HUES64 (cell line): ENCODE data around the gene IGHMBP2.
A peak's percentile ranks its signal among the peaks of the same experiment; 100 is the strongest.

Experiments
- H3K27ac ChIP-seq: 2 replicates; pipeline ENCODE4 v1.7.0; 2013; ENCODE audit warnings: low read depth, low read length, inconsistent platforms
- H3K27me3 ChIP-seq: 2 replicates; pipeline ENCODE4 v1.6.1; 2013; ENCODE audit warnings: mild to moderate bottlenecking, low read length; ENCODE audit not compliant: insufficient read depth
- H3K36me3 ChIP-seq: 2 replicates; pipeline ENCODE4 v1.6.1; 2013; ENCODE audit warnings: mild to moderate bottlenecking, low read length; ENCODE audit not compliant: insufficient read depth
- H3K4me1 ChIP-seq: 2 replicates; pipeline ENCODE4 v1.6.1; 2013; ENCODE audit warnings: mild to moderate bottlenecking, low read length, moderate library complexity; ENCODE audit not compliant: insufficient read depth
- H3K4me3 ChIP-seq: 2 replicates; pipeline ENCODE4 v1.5.1; 2013; ENCODE audit warnings: mild to moderate bottlenecking, low read length, moderate library complexity
- H3K9ac ChIP-seq: 2 replicates; pipeline ENCODE4 v1.6.1; 2013; ENCODE audit warnings: mild to moderate bottlenecking, low read depth, low read length
- H3K9me3 ChIP-seq: 2 replicates; pipeline ENCODE4 v1.6.1; 2013; ENCODE audit warnings: low read depth, low read length; ENCODE audit not compliant: insufficient read depth
- WGBS: fragments of 150-250, 120-280 bp; methylation state at CpG from one replicate; pipeline ENCODE4 v1.1.7; 2013; ENCODE audit warnings: missing lambda C conversion rate; 5-methylcytosine and 5-hydroxymethylcytosine counted together

IGHMBP2 gene

GRCh38 chr11:68891351-68891948 lies 12.2 kb upstream of the IGHMBP2 start:
- 96% methylated on average over 17 of the region's 17 CpGs for WGBS
- H3K36me3 ChIP-seq, result peaks cover 57% of the 10 kb centered on the region
- no peak overlapping the region for H3K27ac ChIP-seq
- no peak overlapping the region for H3K9ac ChIP-seq
- H3K4me1 ChIP-seq, result no peaks in the 10 kb centered on the region
- H3K27me3 ChIP-seq, result no peaks in the 10 kb centered on the region
- no peaks in the 10 kb centered on the region for H3K9me3 ChIP-seq
- H3K4me3 ChIP-seq, result no peak overlapping the region

- Histone ChIP-seq H3K9ac (no peak overlapping the region), H3K4me3 (no peak overlapping the region), H3K4me1 (no peaks in the 10 kb centered on the region), H3K27ac (no peak overlapping the region), H3K36me3 (peaks cover 68% of the 10 kb centered on the region), H3K9me3 (no peaks in the 10 kb centered on the region), H3K27me3 (no peaks in the 10 kb centered on the region)
- WGBS, result 95% methylated on average over 20 of the region's 20 CpGs
Observed at GRCh38 chr11:68892576-68892975, 11.1 kb upstream of the IGHMBP2 start.

- no peak overlapping the region for H3K27ac ChIP-seq
- H3K9ac ChIP-seq, result no peak overlapping the region
- no peak overlapping the region for H3K4me3 ChIP-seq
- H3K4me1 ChIP-seq, result no peaks in the 10 kb centered on the region
- H3K27me3 ChIP-seq, result no peaks in the 10 kb centered on the region
- H3K9me3 ChIP-seq, result no peaks in the 10 kb centered on the region
- 95% methylated on average over 5 of the region's 5 CpGs for WGBS
- H3K36me3 ChIP-seq, result peaks cover 76% of the 10 kb centered on the region
Observed at GRCh38 chr11:68893282-68893681, 10.4 kb upstream of the IGHMBP2 start.

DNA sequence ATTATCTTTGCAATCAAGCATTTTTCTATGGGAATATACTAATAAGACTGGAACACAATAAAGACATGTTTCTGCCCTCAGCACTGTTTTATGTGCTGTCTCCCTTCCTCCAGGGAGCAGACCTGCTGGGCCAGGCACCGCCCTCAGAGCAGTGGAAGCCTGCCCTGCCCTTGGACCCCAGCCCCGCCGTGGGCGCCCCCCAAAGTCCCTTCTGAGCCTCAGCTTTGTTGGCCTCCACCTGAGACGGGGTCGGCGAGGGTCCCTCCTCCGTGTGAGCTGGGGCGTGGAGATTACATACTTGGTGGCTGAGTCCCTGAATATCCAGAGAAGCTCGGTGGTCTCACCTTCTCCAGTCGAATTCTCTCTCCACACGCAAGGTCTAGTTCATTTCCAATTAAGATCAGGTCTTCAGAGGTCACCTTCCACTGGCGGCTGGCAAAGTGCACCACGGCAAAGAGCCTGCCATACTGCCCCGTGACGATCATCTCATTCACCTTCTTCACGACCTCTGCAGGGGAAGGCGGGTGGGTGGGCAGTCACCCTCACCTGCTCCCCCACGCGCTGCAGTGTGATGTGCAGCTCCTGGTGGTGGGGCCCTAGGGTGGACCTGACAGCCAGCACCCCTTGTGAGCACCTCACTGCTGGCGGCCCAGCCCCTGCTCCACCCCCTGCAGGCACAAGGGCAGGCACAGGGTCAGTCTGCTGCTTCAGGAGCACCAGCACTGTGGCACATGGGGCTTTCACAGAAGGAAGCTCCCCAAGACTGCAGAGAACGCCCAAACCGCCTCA lies 7.3 kb upstream of the IGHMBP2 start:
- 94% methylated on average over 23 of the region's 23 CpGs for WGBS
- Histone ChIP-seq H3K27me3 (no peaks in the 10 kb centered on the region), H3K36me3 (peaks cover 85% of the 10 kb centered on the region), H3K4me1 (no peaks in the 10 kb centered on the region), H3K9me3 (no peaks in the 10 kb centered on the region), H3K27ac (no peak overlapping the region), H3K9ac (no peak overlapping the region), H3K4me3 (no peak overlapping the region)

DNA sequence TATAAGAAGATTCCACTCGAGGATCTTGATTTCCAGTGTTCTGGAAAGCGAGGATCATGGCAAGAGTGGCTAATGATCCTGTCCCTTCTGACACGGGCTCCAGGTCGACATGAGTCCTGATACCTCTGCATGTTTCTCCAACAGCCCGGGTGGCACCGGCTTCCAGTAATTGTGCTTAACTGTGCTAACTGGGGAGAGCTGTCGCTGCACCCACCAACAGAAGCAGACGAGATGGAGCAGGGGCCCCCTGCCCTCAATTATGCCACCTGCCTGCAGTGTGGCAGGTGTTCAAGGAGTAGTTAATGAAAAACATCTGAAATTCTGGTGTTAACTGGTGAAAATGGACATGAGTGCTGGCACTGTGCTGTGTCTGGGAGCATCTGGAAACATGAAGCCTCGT lies 6.2 kb upstream of the IGHMBP2 start:
- 94% methylated on average over 9 of the region's 9 CpGs for WGBS

DNA sequence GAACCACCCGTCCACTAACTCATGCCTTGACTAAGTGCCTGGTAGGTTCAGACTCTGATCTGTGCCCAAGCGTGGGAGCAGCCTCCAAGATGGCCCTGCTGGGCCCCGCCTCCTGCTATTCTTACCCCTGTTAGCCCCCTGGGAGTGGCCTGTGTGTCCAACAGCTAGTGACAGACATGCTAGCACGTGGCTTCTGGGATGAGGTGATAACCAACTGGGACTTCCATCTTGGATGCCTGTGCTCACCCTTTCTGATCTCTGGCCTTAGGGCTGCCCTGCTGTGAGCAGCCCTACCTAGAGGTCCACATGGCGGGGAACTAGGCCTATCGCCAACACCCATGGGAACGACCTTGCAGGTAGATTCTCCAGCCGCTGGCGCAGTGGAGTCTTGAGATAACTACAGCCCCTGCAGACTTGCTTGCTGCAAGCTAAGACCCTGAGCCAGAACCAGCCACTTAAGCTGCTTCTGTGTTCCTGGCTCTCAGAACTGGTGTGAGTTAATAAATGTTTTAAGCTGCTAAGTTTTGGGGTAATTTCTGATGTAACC lies 2.8 kb upstream of the IGHMBP2 start:
- WGBS, result 94% methylated on average over 9 of the region's 9 CpGs

More for the DNA sequence above, 6.2 kb upstream of the IGHMBP2 start:
- Histone ChIP-seq H3K27ac (no peak overlapping the region), H3K4me1 (peaks cover under 1% of the 10 kb centered on the region; the same call in 1 of the 2 replicates), H3K4me3 (no peak overlapping the region), H3K36me3 (peaks cover 79% of the 10 kb centered on the region), H3K9ac (no peak overlapping the region), H3K9me3 (no peaks in the 10 kb centered on the region), H3K27me3 (no peaks in the 10 kb centered on the region)

DNA sequence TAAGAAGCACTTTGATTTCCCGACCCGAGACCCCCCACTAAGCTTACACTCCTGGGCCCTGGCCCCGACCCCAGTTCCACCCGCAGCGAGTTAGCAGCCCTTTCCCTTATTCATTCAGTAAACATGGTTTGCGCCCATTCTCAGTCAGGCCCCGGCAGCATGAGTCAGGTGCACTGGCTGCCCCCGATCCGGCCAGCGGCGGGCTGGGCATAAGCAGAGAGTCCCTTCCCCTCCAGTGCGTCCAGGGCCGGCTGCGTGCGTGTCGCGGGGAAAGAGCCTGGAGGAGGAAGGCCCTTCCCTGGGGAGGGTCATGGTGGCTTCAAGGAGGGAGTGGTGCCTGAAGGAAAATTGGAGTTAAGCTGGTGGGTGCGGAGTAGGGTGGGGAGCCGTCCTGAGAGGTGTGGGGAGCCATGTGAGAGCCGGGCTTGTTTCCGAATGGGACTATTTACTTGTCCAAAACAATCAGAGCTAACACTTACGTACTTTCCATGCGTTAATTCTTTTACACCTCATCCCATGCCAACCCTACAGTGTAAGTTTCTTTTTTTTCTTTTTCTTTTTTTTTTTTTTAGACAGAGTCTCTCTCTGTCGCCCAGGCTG lies 657 bp downstream of the IGHMBP2 start:
- Histone ChIP-seq H3K36me3 (peaks cover 28% of the 10 kb centered on the region), H3K9ac (peak overlapping the region; percentile 96), H3K9me3 (no peaks in the 10 kb centered on the region), H3K4me1 (peaks cover 9% of the 10 kb centered on the region; the same call in 1 of the 2 replicates), H3K27me3 (no peaks in the 10 kb centered on the region), H3K4me3 (peak overlapping the region; percentile 99), H3K27ac (peak overlapping the region; percentile 85)
- WGBS, result 3% methylated on average over 24 of the region's 24 CpGs

More for the DNA sequence above, 2.8 kb upstream of the IGHMBP2 start:
- H3K27ac ChIP-seq, result no peak overlapping the region
- H3K4me1 ChIP-seq, result peaks cover 9% of the 10 kb centered on the region; the same call in 1 of the 2 replicates
- peaks cover 44% of the 10 kb centered on the region for H3K36me3 ChIP-seq
- no peak overlapping the region for H3K9ac ChIP-seq
- H3K9me3 ChIP-seq, result no peaks in the 10 kb centered on the region
- H3K4me3 ChIP-seq, result no peak overlapping the region
- H3K27me3 ChIP-seq, result no peaks in the 10 kb centered on the region

DNA sequence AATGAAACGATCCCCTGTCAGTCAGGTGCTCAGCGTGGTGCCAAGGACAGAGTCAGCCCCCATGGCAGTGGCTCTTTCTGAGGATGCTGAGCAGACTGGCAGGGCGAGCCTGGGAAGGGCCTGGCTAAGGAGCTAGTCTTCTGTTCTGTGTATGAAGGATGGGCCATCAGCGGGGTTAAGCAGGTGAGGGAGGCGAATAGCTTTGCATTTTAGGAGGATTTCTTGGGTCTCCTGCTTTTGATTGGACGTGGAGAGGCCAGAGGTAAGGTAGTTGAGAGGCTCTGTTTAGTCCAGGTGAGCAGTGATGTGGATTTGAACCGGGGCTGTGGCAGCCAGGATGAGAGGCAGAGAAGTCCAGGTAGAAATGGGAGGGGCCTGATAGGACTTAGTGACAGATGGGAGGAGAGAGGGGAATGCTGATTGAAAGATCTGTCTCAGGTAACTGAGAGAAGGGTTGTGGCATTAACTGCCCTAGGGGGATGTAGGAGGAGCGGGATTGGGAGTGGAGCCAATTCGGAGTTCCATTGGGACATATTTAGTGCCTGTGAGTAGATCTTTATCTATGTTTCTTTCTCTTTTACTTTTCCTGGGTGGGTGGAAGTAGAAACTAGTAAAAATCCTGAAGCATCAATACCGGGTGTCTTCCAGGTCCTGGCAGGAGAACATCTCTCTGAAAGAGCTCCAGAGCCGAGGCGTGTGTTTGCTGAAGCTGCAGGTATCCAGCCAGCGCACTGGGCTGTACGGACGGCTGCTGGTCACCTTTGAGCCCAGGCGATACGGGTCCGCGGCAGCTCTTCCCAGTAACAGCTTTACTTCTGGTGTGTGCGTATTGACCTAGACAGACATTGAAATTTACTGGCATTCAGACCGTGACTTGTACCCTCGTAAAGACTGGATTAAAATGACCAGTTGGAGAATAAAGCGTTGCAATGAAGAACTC lies 2.0 kb downstream of the IGHMBP2 start:
- peaks cover 9% of the 10 kb centered on the region; the same call in 1 of the 2 replicates for H3K4me1 ChIP-seq
- no peak overlapping the region for H3K27ac ChIP-seq
- H3K4me3 ChIP-seq, result peak overlapping the region; percentile 99; the same call in 1 of the 2 replicates
- H3K9ac ChIP-seq, result no peak overlapping the region
- WGBS, result 91% methylated on average over 23 of the region's 23 CpGs
- H3K9me3 ChIP-seq, result no peaks in the 10 kb centered on the region
- H3K36me3 ChIP-seq, result peaks cover 28% of the 10 kb centered on the region
- no peaks in the 10 kb centered on the region for H3K27me3 ChIP-seq

- Histone ChIP-seq H3K4me1 (0 out of 2 replicates have a peak, but pooled peaks cover 3% of the 10 kb centered on the region), H3K9me3 (no peaks in the 10 kb centered on the region), H3K4me3 (no peak overlapping the region), H3K27ac (no peak overlapping the region), H3K36me3 (peaks cover 52% of the 10 kb centered on the region), H3K9ac (no peak overlapping the region), H3K27me3 (no peaks in the 10 kb centered on the region)
- over 99% methylated on average over 5 of the region's 5 CpGs for WGBS
Observed at GRCh38 chr11:68908273-68908672, 4.6 kb downstream of the IGHMBP2 start.

DNA sequence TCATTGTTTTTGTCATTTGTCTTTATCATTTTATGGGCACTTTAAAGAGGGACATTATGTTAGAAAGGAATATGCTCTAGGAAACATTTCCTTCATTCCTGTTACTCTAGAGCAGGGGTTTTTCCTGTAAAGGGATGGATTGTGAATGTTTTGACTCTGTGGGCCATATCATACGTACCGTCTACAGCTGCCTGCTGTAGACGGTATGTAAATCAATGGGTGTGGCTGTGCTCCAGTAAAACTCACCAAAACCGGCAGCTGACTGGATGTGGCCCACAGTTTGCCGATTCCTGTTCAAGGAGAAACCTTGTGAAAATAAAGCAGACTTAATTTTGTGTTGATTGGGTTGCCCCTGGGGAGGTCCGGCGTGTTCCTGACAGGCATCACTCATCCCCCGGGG lies 7.3 kb downstream of the IGHMBP2 start:
- H3K36me3 ChIP-seq, result peaks cover 77% of the 10 kb centered on the region
- H3K9ac ChIP-seq, result no peak overlapping the region
- 86% methylated on average over 8 of the region's 8 CpGs for WGBS
- H3K9me3 ChIP-seq, result no peaks in the 10 kb centered on the region
- H3K27ac ChIP-seq, result no peak overlapping the region
- H3K4me3 ChIP-seq, result no peak overlapping the region
- H3K4me1 ChIP-seq, result no peaks in the 10 kb centered on the region
- H3K27me3 ChIP-seq, result no peaks in the 10 kb centered on the region
